ENCODE results near the gene NSD2. TPM values are rescaled to one million over a fixed set of nuclear protein-coding genes. Genes with fewer than 3 reads are reported as not detected.

NSD2 gene
- total RNA-seq, 1 donor from 2014 or later: 44.6 TPM

GRCh38 chr4:1985294-1985693 is 114.1 kb downstream of the NSD2 start:
- TF ChIP-seq CTCF (IDR thresholded peaks at IDR 0.05): no peak
- Mint-ChIP-seq H3K9me3 (no peaks in the 10 kb centered on the region), H3K4me1 (no peaks in the 10 kb centered on the region), H3K4me3 (no peak overlapping the region), H3K27ac (no peak overlapping the region), H3K27me3 (no peaks in the 10 kb centered on the region), H3K36me3 (ENCODE audit: low read depth) (peaks cover 81% of the 10 kb centered on the region)
- DNase-seq (no peak), ATAC-seq (ENCODE audit: low read depth) (no peak)
- intact Hi-C loops (cut with micrococcal nuclease): no loop called here
- ChIA-PET CTCF (no interaction called here), POLR2A (no interaction called here)

DNA sequence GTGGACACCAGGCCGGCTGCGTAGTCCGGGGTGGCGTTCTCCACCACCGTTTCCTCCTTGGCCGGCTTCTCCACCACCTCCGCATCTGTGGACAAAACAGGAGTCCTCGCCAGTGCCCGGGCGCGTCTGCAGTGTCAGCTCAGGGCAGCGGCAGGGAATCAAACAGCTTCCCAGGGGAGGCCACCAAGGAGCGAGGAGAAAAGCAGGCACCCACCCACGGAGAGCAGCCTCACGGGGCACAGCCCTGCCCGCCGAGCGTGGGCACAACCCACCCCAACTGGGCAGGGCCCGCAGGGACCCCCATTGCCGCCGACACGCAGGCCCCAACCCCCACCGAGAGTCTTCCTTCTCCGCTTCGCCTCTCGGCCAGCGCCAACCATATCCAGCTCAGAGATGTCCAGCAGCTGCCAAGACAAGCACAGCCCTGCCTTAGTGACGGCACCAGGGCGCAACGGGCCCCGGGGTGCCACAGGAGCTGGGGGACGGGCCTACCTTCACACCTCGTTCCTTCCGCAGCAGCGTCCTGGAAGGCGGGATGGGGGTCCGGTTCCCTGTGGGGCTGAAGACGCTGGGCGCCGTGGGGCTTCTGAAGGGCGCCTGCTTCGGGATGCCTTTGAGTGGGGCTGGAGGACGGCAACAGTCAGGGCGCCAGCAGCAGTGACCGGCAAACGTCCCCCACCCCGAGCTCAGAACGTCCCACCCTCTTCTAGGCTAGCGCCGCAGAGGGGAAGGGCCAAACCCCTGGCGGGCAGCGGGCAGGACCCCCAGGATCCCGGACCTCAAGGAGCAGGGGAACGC is 114.8 kb downstream of the NSD2 start:
- TF ChIP-seq CTCF (IDR thresholded peaks at IDR 0.05): no peak
- no peak for ATAC-seq (ENCODE audit: low read depth)
- Mint-ChIP-seq H3K36me3 (ENCODE audit: low read depth) (peaks cover 81% of the 10 kb centered on the region), H3K9me3 (no peaks in the 10 kb centered on the region), H3K27me3 (no peaks in the 10 kb centered on the region), H3K27ac (no peak overlapping the region), H3K4me1 (no peaks in the 10 kb centered on the region), H3K4me3 (no peak overlapping the region)
- no peak for DNase-seq
- POLR2A ChIA-PET: no interaction called here
- CTCF ChIA-PET: no interaction called here
- intact Hi-C loops (cut with micrococcal nuclease): no loop called here

DNA sequence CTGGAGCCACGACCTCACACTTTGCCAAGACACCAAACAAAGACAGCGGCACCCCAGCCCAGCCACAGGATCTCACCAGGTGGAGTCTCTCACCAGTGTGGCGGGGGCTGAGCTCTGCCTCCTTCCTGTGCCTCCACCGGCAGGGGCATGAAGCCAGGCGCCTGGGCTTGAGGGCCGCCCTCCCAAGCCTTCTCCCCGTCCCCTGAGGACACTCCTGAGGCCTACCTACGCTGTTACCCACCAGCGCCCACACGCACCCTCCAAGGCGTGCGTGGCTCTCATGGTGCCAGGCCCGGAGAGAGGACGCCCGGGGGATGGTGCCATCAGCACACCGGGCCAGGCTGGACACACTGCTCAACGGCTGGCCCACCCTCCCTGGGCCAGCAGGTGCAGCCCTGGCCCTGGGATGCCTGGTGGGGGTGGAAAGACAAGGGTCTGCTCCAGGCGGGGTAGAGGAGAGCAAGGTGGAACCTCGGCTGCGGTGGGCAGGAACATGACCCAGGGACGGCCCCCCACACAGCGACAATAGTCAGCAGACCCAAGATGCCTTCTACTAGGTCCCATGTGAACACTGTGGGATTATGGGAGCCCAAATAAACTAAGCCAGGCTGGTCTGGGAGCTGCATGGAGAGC is 115.5 kb downstream of the NSD2 start:
- Mint-ChIP-seq H3K4me1 (no peaks in the 10 kb centered on the region), H3K27ac (no peak overlapping the region), H3K4me3 (no peak overlapping the region), H3K27me3 (no peaks in the 10 kb centered on the region), H3K36me3 (ENCODE audit: low read depth) (peaks cover 79% of the 10 kb centered on the region), H3K9me3 (no peaks in the 10 kb centered on the region)
- intact Hi-C loops (cut with micrococcal nuclease): no loop called here
- no peak for DNase-seq
- ChIA-PET CTCF (no interaction called here), POLR2A (no interaction called here)
- no peak for ATAC-seq (ENCODE audit: low read depth)
- TF ChIP-seq CTCF (IDR thresholded peaks at IDR 0.05): no peak

DNA sequence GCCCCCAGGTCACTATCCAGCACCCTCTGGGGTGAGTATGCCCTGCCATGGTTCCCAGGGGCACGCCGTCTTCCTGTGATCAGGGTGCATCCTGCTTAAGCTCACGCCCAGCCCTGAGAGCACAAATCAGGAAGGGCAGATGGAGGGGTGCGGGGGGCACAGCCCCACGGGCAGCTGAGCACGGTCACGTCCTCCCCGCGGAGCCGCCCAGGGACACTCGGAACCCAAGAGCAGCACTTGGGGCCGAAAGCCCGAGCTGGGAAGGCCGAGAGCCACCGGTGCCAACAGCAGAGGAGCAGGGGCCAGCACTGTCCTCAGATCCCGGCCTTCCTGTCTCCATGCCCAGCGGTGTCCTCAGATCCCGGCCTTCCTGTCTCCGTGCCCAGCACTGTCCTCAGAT is 116.1 kb downstream of the NSD2 start:
- TF ChIP-seq CTCF (IDR thresholded peaks at IDR 0.05): no peak
- intact Hi-C loops (cut with micrococcal nuclease): no loop called here
- Mint-ChIP-seq H3K4me3 (no peak overlapping the region), H3K27ac (no peak overlapping the region), H3K4me1 (no peaks in the 10 kb centered on the region), H3K27me3 (no peaks in the 10 kb centered on the region), H3K9me3 (no peaks in the 10 kb centered on the region), H3K36me3 (ENCODE audit: low read depth) (peaks cover 73% of the 10 kb centered on the region)
- DNase-seq (no peak), ATAC-seq (ENCODE audit: low read depth) (no peak)
- CTCF ChIA-PET: no interaction called here
- POLR2A ChIA-PET: no interaction called here

DNA sequence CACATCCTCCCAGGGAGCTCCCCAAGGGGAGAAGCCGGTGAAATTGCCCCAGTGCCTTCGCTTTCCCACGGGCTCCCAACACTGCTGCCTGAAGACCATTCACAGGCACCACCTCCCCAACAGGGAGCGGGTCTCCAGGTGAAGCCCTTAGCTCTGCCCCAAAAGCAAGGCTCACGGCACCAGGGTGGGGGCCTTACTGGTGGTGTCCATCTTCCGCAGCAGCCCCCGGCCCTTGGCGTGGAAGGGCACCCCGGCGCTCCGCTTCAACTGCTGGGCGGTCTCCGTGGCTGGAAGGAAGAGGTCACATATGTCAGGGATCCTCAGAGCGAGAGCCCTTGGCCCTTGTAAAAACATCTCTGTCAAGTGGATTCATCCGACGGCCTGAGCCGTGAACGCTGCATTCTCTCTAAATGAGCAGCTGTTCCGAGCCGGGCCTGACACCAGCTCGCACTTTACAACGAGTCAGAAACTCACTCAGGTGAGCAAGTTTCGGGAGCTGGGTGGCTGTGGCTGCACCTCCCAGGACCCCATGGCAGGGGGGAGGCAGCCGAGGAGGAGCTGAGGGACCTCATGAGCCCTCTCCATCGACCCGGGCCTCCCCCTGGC is 116.6 kb downstream of the NSD2 start:
- CTCF ChIA-PET: no interaction called here
- Mint-ChIP-seq H3K4me3 (no peak overlapping the region), H3K9me3 (no peaks in the 10 kb centered on the region), H3K4me1 (no peaks in the 10 kb centered on the region), H3K36me3 (ENCODE audit: low read depth) (peaks cover 68% of the 10 kb centered on the region), H3K27ac (no peak overlapping the region), H3K27me3 (no peaks in the 10 kb centered on the region)
- intact Hi-C loops (cut with micrococcal nuclease): no loop called here
- ATAC-seq (ENCODE audit: low read depth) (no peak), DNase-seq (no peak)
- POLR2A ChIA-PET: no interaction called here
- no peak for TF ChIP-seq CTCF (IDR thresholded peaks at IDR 0.05)
